ENCODE results near the gene PRRT1B. TPM values are rescaled to one million over a fixed set of nuclear protein-coding genes. Genes with fewer than 3 reads are reported as not detected.

Gene PRRT1B
- total and polyA plus RNA-seq, 2 of the 4 experiments (the other 2 are of a cell fraction): not detected

DNA sequence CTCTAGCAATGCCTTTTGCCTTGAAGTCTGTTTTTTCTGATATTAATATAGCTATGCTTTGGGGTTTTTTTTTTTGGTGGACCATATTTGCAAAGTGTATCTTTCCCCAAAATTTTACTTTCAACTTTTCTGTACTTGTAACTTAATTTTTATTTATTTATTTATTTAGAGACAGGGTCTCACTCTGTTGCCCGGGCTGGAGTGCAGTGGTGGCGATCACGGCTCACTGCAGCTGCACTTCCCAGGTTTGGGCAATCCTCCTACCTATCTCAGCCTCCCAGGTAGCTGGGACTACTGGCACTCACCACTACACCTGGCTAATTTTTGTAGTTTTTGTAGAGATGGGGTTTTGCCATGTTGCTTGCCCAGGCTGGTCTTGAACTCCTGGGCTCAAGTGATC, 20.8 kb downstream of the PRRT1B start:
- H3K4ac ChIP-seq (ENCODE audit: low read depth, low read length): no peak overlapping the region
- no peak overlapping the region for H2BK120ac ChIP-seq (ENCODE audit: low read depth, low read length)
- no peak for ATAC-seq (ENCODE audit: low read depth)
- in situ Hi-C loops (cut with MboI; ENCODE audit: low sequenced_read_pairs) (no loop called here), intact Hi-C loops (cut with micrococcal nuclease) (no loop called here), dilution Hi-C loops (cut with HindIII; ENCODE audit: low sequenced_read_pairs, unreplicated experiment) (no loop called here)
- no peak overlapping the region for H3K4me3 ChIP-seq (ENCODE audit: insufficient read depth, low read depth, low read length)
- BruUV-seq (replicated peaks): no TSS peak
- H4K20me1 ChIP-seq (ENCODE audit: insufficient read depth, low read length): no peaks in the 10 kb centered on the region
- POLR2A ChIA-PET (ENCODE audit: unreplicated experiment): no interaction called here
- no peak for DNase-seq
- no peak overlapping the region for H3K56ac ChIP-seq (ENCODE audit: extremely low read depth, insufficient read depth, low read length)
- no peak overlapping the region for H2BK20ac ChIP-seq (ENCODE audit: low read depth, low read length)
- no CpG with 5 or more reads among the region's 3 CpGs for WGBS, 2 experiments (ENCODE audit: extremely low coverage in 2 of 2, insufficient read length in 1 of 2)
- 0 out of 2 replicates have a peak, but pooled peaks cover 2% of the 10 kb centered on the region for H3K36me3 ChIP-seq (ENCODE audit: control insufficient read depth, insufficient read depth, low read length)
- H3K79me1 ChIP-seq (ENCODE audit: low read depth in 1 of 2, low read length in 2 of 2): no peaks in the 10 kb centered on the region
- no peak overlapping the region for H4K8ac ChIP-seq (ENCODE audit: low read depth in 2 of 2, low read length in 2 of 2)
- no peak overlapping the region for H2BK5ac ChIP-seq (ENCODE audit: low read depth, low read length, poor library complexity, severe bottlenecking)
- H4K91ac ChIP-seq (ENCODE audit: insufficient read depth, low read depth, low read length): no peak overlapping the region
- no peaks in the 10 kb centered on the region for H3K4me1 ChIP-seq (ENCODE audit: control insufficient read depth, insufficient read depth, low read length)
- H3K27ac ChIP-seq (ENCODE audit: insufficient read depth, low read length): no peak overlapping the region
- no peak overlapping the region for H4K5ac ChIP-seq (ENCODE audit: low read depth, low read length)
- no peak overlapping the region for H2BK15ac ChIP-seq (ENCODE audit: low read depth, low read length)
- no peak overlapping the region for H3K14ac ChIP-seq (replicated peaks; ENCODE audit: low read depth, low read length)
- H2AK5ac ChIP-seq (ENCODE audit: low read depth, low read length): no peak overlapping the region
- no peak overlapping the region for H3K23ac ChIP-seq (ENCODE audit: low read depth, low read length)
- H2AFZ ChIP-seq (replicated peaks; ENCODE audit: low read length, poor library complexity): no peak overlapping the region
- no peak overlapping the region for H2AK9ac ChIP-seq (replicated peaks; ENCODE audit: low read depth, low read length, poor library complexity)
- CTCF ChIA-PET: interaction anchor here (0.6 kb wide), 1 partner anchor 85 kb away, joined by 3 read pairs; no protein-coding TSS in a partner anchor
- H3K27me3 ChIP-seq (ENCODE audit: control insufficient read depth, insufficient read depth, low read length): no peaks in the 10 kb centered on the region
- TF ChIP-seq, protein P1, sequence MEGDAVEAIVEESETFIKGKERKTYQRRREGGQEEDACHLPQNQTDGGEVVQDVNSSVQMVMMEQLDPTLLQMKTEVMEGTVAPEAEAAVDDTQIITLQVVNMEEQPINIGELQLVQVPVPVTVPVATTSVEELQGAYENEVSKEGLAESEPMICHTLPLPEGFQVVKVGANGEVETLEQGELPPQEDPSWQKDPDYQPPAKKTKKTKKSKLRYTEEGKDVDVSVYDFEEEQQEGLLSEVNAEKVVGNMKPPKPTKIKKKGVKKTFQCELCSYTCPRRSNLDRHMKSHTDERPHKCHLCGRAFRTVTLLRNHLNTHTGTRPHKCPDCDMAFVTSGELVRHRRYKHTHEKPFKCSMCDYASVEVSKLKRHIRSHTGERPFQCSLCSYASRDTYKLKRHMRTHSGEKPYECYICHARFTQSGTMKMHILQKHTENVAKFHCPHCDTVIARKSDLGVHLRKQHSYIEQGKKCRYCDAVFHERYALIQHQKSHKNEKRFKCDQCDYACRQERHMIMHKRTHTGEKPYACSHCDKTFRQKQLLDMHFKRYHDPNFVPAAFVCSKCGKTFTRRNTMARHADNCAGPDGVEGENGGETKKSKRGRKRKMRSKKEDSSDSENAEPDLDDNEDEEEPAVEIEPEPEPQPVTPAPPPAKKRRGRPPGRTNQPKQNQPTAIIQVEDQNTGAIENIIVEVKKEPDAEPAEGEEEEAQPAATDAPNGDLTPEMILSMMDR (conservative IDR thresholded peaks at IDR 0.05; ENCODE audit: low read depth, low read length): no peak
- TF ChIP-seq NFE2L2 (IDR thresholded peaks at IDR 0.05; ENCODE audit: low read depth, low read length) (no peak), RCOR1 (IDR thresholded peaks at IDR 0.05; ENCODE audit: insufficient replicate concordance, low read length) (no peak), POLR2A (IDR thresholded peaks at IDR 0.05; ENCODE audit: low read depth, low read length) (no peak), MXI1 (IDR thresholded peaks at IDR 0.05; ENCODE audit: borderline replicate concordance, low read depth, low read length) (no peak), MAFK (IDR thresholded peaks at IDR 0.05; ENCODE audit: low read depth, low read length) (no peak)
- no peak overlapping the region for H3K4me2 ChIP-seq (ENCODE audit: low read depth, low read length)
- H3K9me3 ChIP-seq (ENCODE audit: control insufficient read depth, insufficient read depth, low read length): peaks cover 3% of the 10 kb centered on the region
- H3K9ac ChIP-seq (ENCODE audit: low read depth, low read length): no peak overlapping the region
- H3K9me1 ChIP-seq (ENCODE audit: insufficient read depth, low read length): no peaks in the 10 kb centered on the region
- no peak overlapping the region for H3K18ac ChIP-seq (ENCODE audit: low read depth, low read length)

All from IMR-90 (cell line).